HG03066 (cell line): Measurements from ENCODE around the gene KIFAP3.
A peak's percentile ranks its signal among the peaks of the same experiment; 100 is the strongest.

Experiments used
- ATAC-seq: cut with Tn5 transposase; IDR thresholded peaks from one replicate; pipeline ENCODE4 v1.9.1; 2021; ENCODE audit warnings: low read depth; ENCODE audit not compliant: unreplicated experiment

Gene KIFAP3

GRCh38 chr1:169995993-169996392 lies 78.5 kb downstream of the KIFAP3 start:
- ATAC-seq, result no peak

GRCh38 chr1:169989246-169989645 lies 85.2 kb downstream of the KIFAP3 start:
- no peak for ATAC-seq

GRCh38 chr1:169985757-169986156 lies 88.7 kb downstream of the KIFAP3 start:
- no peak for ATAC-seq

- ATAC-seq, result no peak
Observed at GRCh38 chr1:169974067-169974466, 100.4 kb downstream of the KIFAP3 start.

GRCh38 chr1:169970114-169970513 lies 104.4 kb downstream of the KIFAP3 start:
- no peak for ATAC-seq

GRCh38 chr1:169968174-169968573 lies 106.3 kb downstream of the KIFAP3 start:
- ATAC-seq, result no peak

- no peak for ATAC-seq
Observed at GRCh38 chr1:169964206-169964605, 110.3 kb downstream of the KIFAP3 start.

GRCh38 chr1:169959686-169960085 lies 114.8 kb downstream of the KIFAP3 start:
- no peak for ATAC-seq

- ATAC-seq, result no peak
Observed at GRCh38 chr1:169958987-169959386, 115.5 kb downstream of the KIFAP3 start.

GRCh38 chr1:169957884-169958283 lies 116.6 kb downstream of the KIFAP3 start:
- ATAC-seq, result no peak

GRCh38 chr1:169951108-169951507 lies 123.4 kb downstream of the KIFAP3 start:
- no peak for ATAC-seq

- no peak for ATAC-seq
Observed at GRCh38 chr1:169949139-169949538, 125.4 kb downstream of the KIFAP3 start.

GRCh38 chr1:169946206-169946605 lies 128.3 kb downstream of the KIFAP3 start:
- no peak for ATAC-seq

- no peak for ATAC-seq
Observed at GRCh38 chr1:169945181-169945580, 129.3 kb downstream of the KIFAP3 start.

GRCh38 chr1:169944621-169945020 lies 129.9 kb downstream of the KIFAP3 start:
- no peak for ATAC-seq

GRCh38 chr1:169943963-169944526 lies 130.4 kb downstream of the KIFAP3 start:
- no peak for ATAC-seq

- no peak for ATAC-seq
Observed at GRCh38 chr1:169941982-169942830, 132.3 kb downstream of the KIFAP3 start.

GRCh38 chr1:169933984-169934725 lies 140.3 kb downstream of the KIFAP3 start:
- no peak for ATAC-seq

GRCh38 chr1:169931795-169932231 lies 142.7 kb downstream of the KIFAP3 start:
- ATAC-seq, result no peak

- ATAC-seq, result no peak
Observed at GRCh38 chr1:169929210-169929526, 145.3 kb downstream of the KIFAP3 start.

GRCh38 chr1:169928438-169929209 lies 145.9 kb downstream of the KIFAP3 start:
- ATAC-seq, result peak; percentile 65
